Vagina (tissue), 2 donors: ENCODE data around the gene EHBP1. TPM values are rescaled to one million over a fixed set of nuclear protein-coding genes. Genes with fewer than 3 reads are reported as not detected.

Experiments
- DNase-seq, 2 donors: peaks; one replicate each; pipeline ENCODE4 v3.0.0-alpha.2; 2017; ENCODE audit errors: extremely low spot score in 2 of 2
- H3K27ac ChIP-seq: fragments of 200-600 bp; sonication (generic); one replicate; pipeline ENCODE4 v1.5.1; 2019
- H3K27me3 ChIP-seq: fragments of 200-600 bp; sonication (generic); one replicate; pipeline ENCODE4 v1.5.1; 2019
- H3K36me3 ChIP-seq, 2 donors: fragments of 200-600 bp; sonication (generic); one replicate each; pipeline ENCODE4 v1.5.1; 2017 to 2019
- H3K4me1 ChIP-seq: fragments of 200-600 bp; sonication (generic); one replicate; pipeline ENCODE4 v1.5.1; 2019
- H3K4me3 ChIP-seq, 2 donors: fragments of 200-600 bp; sonication (generic); 1 replicate in 1 of 2; 2 replicates in 1 of 2; pipeline ENCODE4 v1.5.1; 2016 to 2019
- H3K9me3 ChIP-seq: fragments of 200-600 bp; sonication (generic); one replicate; pipeline ENCODE4 v1.5.1; 2019
- POLR2A ChIP-seq, 2 donors: fragments of 450-650 bp; IDR thresholded peaks; one replicate each; pipeline ENCODE4 v1.6.1; 2017; ENCODE audit warnings: antibody characterized with exemption in 2 of 2, mild to moderate bottlenecking in 2 of 2, moderate library complexity in 2 of 2
- POLR2AphosphoS5 ChIP-seq, 2 donors: sonication (generic); formaldehyde crosslinking; IDR thresholded peaks; one replicate each; pipeline ENCODE4 v1.9.0; 2017; ENCODE audit warnings: antibody characterized with exemption in 2 of 2, mild to moderate bottlenecking in 2 of 2, low read depth in 1 of 2; ENCODE audit not compliant: insufficient read depth in 1 of 2
- intact Hi-C: fragments of 100-400 bp; cut with DNase I; formaldehyde crosslinking; loops from one replicate; pipeline ENCODE4 v1.15.1; 2023
- small RNA-seq: library from RNA; depleted of rRNA; stranded (forward); fragments of <200 nt; gene quantifications from one replicate; pipeline ENCODE3, GENCODE V24; 2016
- total RNA-seq: library from RNA; depleted of rRNA; stranded (reverse); fragments of >200 nt; gene quantifications from one replicate; pipeline ENCODE4 v1.2.3, GENCODE V29; 2016
- TF ChIP-seq, protein P1 (sequence below), 3 experiments: fragments of 450-650 bp in 2 of 3; fragments of 200-600 bp in 1 of 3; sonication (generic) in 1 of 3; IDR thresholded peaks; one replicate each; pipeline ENCODE4 v1.5.1; 2017 to 2019; ENCODE audit warnings: antibody characterized with exemption in 3 of 3, mild to moderate bottlenecking in 2 of 3, moderate library complexity in 2 of 3

Gene EHBP1
- total RNA-seq, 1 donor from 2014 or later: 97.7 TPM

DNA sequence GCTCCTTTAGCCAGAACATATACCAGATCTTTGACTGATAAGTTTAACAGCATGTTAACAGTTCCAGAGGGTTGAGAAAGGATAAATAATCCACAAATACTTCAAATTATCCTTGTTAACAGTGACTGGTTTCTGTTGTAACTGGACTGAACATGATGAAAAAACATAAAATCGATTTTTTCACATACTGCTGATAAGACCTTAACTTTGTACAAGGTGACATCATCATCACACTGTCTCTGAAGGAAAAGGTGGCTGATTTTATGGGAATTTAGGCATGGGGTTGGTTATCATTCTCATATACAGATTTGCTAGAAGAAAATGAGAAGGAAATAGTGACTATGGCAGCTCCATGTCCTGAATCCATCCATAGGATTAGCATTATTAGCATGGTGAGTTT lies 381.2 kb downstream of the EHBP1 start:
- no peak overlapping the region for H3K27ac ChIP-seq

DNA sequence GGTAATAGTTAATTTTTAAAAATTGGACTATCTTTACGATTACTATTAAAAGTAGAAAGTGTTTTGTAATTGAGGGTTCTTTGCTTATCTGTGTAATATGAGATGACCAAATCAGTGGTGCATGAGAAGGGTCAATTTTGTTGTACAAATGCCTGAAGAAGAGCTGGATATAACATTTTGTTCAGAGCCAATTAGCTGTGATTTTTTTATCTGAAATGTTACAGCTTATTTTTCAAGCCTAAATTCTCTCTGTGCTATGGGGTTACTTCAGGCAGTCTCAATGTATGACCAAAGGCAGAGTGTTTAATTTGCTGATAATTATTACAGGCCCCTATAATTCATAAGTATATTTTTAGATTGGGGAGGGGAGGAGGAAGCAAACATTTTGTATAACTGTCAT lies 386.9 kb downstream of the EHBP1 start:
- Histone ChIP-seq H3K4me1 (no peaks in the 10 kb centered on the region), H3K27ac (no peak overlapping the region), H3K36me3 (no peaks in the 10 kb centered on the region), H3K4me3 (no peak overlapping the region), H3K9me3 (no peaks in the 10 kb centered on the region), H3K27me3 (no peaks in the 10 kb centered on the region)
- no peak for DNase-seq
- no peak for TF ChIP-seq POLR2A (IDR thresholded peaks at IDR 0.05)
- no peak for TF ChIP-seq POLR2AphosphoS5 (IDR thresholded peaks at IDR 0.05; ENCODE audit: insufficient read depth in 1 of 2, low read depth in 1 of 2)
- TF ChIP-seq, protein P1, sequence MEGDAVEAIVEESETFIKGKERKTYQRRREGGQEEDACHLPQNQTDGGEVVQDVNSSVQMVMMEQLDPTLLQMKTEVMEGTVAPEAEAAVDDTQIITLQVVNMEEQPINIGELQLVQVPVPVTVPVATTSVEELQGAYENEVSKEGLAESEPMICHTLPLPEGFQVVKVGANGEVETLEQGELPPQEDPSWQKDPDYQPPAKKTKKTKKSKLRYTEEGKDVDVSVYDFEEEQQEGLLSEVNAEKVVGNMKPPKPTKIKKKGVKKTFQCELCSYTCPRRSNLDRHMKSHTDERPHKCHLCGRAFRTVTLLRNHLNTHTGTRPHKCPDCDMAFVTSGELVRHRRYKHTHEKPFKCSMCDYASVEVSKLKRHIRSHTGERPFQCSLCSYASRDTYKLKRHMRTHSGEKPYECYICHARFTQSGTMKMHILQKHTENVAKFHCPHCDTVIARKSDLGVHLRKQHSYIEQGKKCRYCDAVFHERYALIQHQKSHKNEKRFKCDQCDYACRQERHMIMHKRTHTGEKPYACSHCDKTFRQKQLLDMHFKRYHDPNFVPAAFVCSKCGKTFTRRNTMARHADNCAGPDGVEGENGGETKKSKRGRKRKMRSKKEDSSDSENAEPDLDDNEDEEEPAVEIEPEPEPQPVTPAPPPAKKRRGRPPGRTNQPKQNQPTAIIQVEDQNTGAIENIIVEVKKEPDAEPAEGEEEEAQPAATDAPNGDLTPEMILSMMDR (IDR thresholded peaks at IDR 0.05): no peak
- intact Hi-C loops: no loop called here

More for the DNA sequence above, 381.2 kb downstream of the EHBP1 start:
- intact Hi-C loops: no loop called here
- Histone ChIP-seq H3K36me3 (no peaks in the 10 kb centered on the region), H3K4me1 (no peaks in the 10 kb centered on the region), H3K4me3 (no peak overlapping the region), H3K27me3 (no peaks in the 10 kb centered on the region), H3K9me3 (no peaks in the 10 kb centered on the region)
- TF ChIP-seq POLR2A (IDR thresholded peaks at IDR 0.05): no peak
- TF ChIP-seq, protein P1 (IDR thresholded peaks at IDR 0.05): no peak
- no peak for TF ChIP-seq POLR2AphosphoS5 (IDR thresholded peaks at IDR 0.05; ENCODE audit: insufficient read depth in 1 of 2, low read depth in 1 of 2)
- no peak for DNase-seq

DNA sequence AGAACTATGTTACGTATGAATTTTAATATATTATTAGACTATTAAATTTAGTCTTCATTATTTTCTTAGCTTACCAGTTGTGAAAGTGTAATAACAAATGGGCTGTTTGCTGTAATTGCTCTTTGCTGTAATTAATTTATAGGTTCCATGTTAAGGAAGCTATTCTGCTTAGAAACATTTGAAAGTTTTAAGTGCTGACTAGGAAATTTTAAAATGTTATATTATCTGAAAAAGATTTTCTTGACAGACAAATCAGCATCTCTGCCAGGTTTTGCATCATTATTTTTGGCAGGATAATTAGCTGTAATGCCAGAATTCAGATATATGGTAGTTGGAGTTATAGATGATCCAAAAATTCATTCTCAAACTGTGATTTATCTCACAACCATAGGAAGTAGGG lies 387.3 kb downstream of the EHBP1 start:
- Histone ChIP-seq H3K4me3 (no peak overlapping the region), H3K27me3 (no peaks in the 10 kb centered on the region), H3K27ac (no peak overlapping the region), H3K36me3 (no peaks in the 10 kb centered on the region), H3K4me1 (no peaks in the 10 kb centered on the region), H3K9me3 (no peaks in the 10 kb centered on the region)
- no peak for TF ChIP-seq POLR2AphosphoS5 (IDR thresholded peaks at IDR 0.05; ENCODE audit: insufficient read depth in 1 of 2, low read depth in 1 of 2)
- TF ChIP-seq, protein P1 (IDR thresholded peaks at IDR 0.05): no peak
- no peak for TF ChIP-seq POLR2A (IDR thresholded peaks at IDR 0.05)
- DNase-seq: no peak
- intact Hi-C loops: no loop called here

DNA sequence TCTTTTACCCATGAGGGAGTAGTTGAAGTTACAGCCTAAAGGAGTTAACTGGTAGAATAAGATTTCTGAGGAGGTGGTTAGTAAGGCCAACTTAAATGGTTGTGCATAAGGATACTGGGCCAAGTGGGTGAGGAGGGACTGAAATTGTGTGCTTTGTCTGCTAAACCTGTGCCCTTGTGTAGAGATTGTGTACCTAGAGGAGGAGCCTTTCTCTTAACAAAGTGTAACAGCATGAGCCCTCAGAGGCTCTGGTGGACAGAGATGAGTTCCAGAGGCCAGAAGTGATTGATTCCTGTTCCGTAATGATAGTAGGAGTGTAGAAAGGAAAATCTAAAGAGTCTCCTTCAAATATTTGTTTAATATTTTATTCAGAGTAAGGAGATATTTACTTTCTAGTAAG lies 388.0 kb downstream of the EHBP1 start:
- TF ChIP-seq POLR2A (IDR thresholded peaks at IDR 0.05) (no peak), POLR2AphosphoS5 (IDR thresholded peaks at IDR 0.05; ENCODE audit: insufficient read depth in 1 of 2, low read depth in 1 of 2) (no peak)
- TF ChIP-seq, protein P1 (IDR thresholded peaks at IDR 0.05): no peak
- no peaks in the 10 kb centered on the region for H3K9me3 ChIP-seq
- intact Hi-C loops: no loop called here
- H3K27ac ChIP-seq: no peak overlapping the region
- no peak for DNase-seq
- no peaks in the 10 kb centered on the region for H3K27me3 ChIP-seq
- no peak overlapping the region for H3K4me3 ChIP-seq
- no peaks in the 10 kb centered on the region for H3K4me1 ChIP-seq
- H3K36me3 ChIP-seq: no peaks in the 10 kb centered on the region

Small RNAs within 50 kb of the gene (small RNA-seq; reads per million reads assigned to genes)
- gene RF00019: not detected

Other genes with a start within 250 kb of the EHBP1 start
- 0.98 TPM for gene TMEM17, start 199.5 kb upstream of the EHBP1 start, total RNA-seq